D341Med (cell line): ENCODE measurements around the gene ABLIM2.

Experiments
- DNase-seq: peaks from one replicate; pipeline ENCODE4 v3.0.0; 2012; ENCODE audit warnings: low spot score

Gene ABLIM2

GRCh38 chr4:7981738-7982394, 176.7 kb downstream of the ABLIM2 start:
- DNase-seq: no peak

GRCh38 chr4:7980036-7980435, 178.6 kb downstream of the ABLIM2 start:
- no peak for DNase-seq

- no peak for DNase-seq
Observed at GRCh38 chr4:7979652-7979968, 179.0 kb downstream of the ABLIM2 start.

- no peak for DNase-seq
Observed at GRCh38 chr4:7978907-7979651, 179.5 kb downstream of the ABLIM2 start.

- DNase-seq: no peak
Observed at GRCh38 chr4:7978489-7978888, 180.1 kb downstream of the ABLIM2 start.

- no peak for DNase-seq
Observed at GRCh38 chr4:7976634-7977033, 182.0 kb downstream of the ABLIM2 start.

- DNase-seq: no peak
Observed at GRCh38 chr4:7976025-7976424, 182.6 kb downstream of the ABLIM2 start.

- no peak for DNase-seq
Observed at GRCh38 chr4:7974425-7974824, 184.2 kb downstream of the ABLIM2 start.

- no peak for DNase-seq
Observed at GRCh38 chr4:7973545-7973981, 185.1 kb downstream of the ABLIM2 start.

GRCh38 chr4:7971881-7972500, 186.6 kb downstream of the ABLIM2 start:
- DNase-seq: no peak

- no peak for DNase-seq
Observed at GRCh38 chr4:7971159-7971631, 187.4 kb downstream of the ABLIM2 start.

- no peak for DNase-seq
Observed at GRCh38 chr4:7970361-7970946, 188.2 kb downstream of the ABLIM2 start.

- DNase-seq: no peak
Observed at GRCh38 chr4:7968262-7968896, 190.2 kb downstream of the ABLIM2 start.

- no peak for DNase-seq
Observed at GRCh38 chr4:7967501-7968261, 190.9 kb downstream of the ABLIM2 start.

GRCh38 chr4:7967063-7967440, 191.6 kb downstream of the ABLIM2 start:
- DNase-seq: no peak

GRCh38 chr4:7966281-7967062, 192.1 kb downstream of the ABLIM2 start:
- no peak for DNase-seq

- no peak for DNase-seq
Observed at GRCh38 chr4:7964890-7965662, 193.5 kb downstream of the ABLIM2 start.

- no peak for DNase-seq
Observed at GRCh38 chr4:7964459-7964858, 194.2 kb downstream of the ABLIM2 start.

- DNase-seq: no peak
Observed at GRCh38 chr4:7963691-7964090, 194.9 kb downstream of the ABLIM2 start.
